Epithelial cell of proximal tubule (primary cell): Measurements from ENCODE around the gene PARD3B. TPM values are rescaled to one million over a fixed set of nuclear protein-coding genes. Genes with fewer than 3 reads are reported as not detected.

Experiments used
- DNase-seq: peaks from one replicate; pipeline ENCODE4 v3.0.0-alpha.2; 2011; ENCODE audit warnings: low read depth
- H3K4me3 ChIP-seq: 2 replicates; pipeline ENCODE4 v1.5.1; 2011; ENCODE audit warnings: low read depth, mild to moderate bottlenecking, low read length
- total RNA-seq: library from RNA; depleted of rRNA; stranded (reverse); fragments of >200 nt; gene quantifications from 2 replicates; pipeline ENCODE4 v1.2.3, GENCODE V29; 2015
- TF ChIP-seq, protein P1 (sequence below): conservative IDR thresholded peaks from 2 replicates; pipeline ENCODE4 v1.5.1; 2012; ENCODE audit warnings: low read depth, mild to moderate bottlenecking, low read length

The PARD3B gene
- total RNA-seq, 1 donor from 2014 or later = 3.6 TPM

DNA sequence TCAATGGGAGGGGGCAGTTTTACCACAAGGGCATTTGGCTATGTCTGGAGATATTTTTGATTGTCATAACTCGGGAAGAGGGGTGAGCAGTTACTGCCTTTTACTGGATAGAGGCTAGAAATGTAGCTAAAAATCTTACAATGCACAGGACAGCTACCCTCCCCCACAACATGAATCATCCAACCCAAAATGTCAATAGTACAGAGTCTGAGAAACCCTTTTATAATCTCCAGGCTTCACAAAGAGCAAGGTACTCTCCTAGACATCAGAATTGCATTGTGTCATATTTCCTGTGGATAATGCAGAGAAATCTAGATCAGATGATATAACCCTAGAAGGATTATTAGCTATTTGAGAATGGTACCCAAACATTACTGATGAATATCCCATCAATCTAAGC is 859.9 kb downstream of the PARD3B start:
- DNase-seq = no peak
- TF ChIP-seq, protein P1, sequence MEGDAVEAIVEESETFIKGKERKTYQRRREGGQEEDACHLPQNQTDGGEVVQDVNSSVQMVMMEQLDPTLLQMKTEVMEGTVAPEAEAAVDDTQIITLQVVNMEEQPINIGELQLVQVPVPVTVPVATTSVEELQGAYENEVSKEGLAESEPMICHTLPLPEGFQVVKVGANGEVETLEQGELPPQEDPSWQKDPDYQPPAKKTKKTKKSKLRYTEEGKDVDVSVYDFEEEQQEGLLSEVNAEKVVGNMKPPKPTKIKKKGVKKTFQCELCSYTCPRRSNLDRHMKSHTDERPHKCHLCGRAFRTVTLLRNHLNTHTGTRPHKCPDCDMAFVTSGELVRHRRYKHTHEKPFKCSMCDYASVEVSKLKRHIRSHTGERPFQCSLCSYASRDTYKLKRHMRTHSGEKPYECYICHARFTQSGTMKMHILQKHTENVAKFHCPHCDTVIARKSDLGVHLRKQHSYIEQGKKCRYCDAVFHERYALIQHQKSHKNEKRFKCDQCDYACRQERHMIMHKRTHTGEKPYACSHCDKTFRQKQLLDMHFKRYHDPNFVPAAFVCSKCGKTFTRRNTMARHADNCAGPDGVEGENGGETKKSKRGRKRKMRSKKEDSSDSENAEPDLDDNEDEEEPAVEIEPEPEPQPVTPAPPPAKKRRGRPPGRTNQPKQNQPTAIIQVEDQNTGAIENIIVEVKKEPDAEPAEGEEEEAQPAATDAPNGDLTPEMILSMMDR = no peak
- no peak overlapping the region for H3K4me3 ChIP-seq

DNA sequence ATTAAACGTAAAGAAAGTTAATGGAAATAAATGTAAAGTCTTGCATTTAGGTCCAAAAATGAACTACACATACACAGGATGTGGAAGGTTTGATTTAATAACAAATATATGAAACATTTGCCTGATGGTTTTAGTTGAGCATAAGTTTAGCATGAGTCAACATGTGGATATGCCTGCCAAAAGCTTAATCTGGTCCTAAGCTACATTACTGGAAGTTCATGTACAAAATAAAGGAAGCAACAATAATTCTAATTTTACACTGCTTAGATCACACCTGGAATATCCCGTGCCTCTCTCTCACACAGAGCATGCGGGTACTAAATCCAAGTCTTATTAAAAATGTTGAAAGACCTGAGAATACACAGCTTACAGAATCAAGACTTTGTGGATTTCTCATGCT is 860.5 kb downstream of the PARD3B start:
- TF ChIP-seq, protein P1 = no peak
- no peak for DNase-seq
- H3K4me3 ChIP-seq = no peak overlapping the region

DNA sequence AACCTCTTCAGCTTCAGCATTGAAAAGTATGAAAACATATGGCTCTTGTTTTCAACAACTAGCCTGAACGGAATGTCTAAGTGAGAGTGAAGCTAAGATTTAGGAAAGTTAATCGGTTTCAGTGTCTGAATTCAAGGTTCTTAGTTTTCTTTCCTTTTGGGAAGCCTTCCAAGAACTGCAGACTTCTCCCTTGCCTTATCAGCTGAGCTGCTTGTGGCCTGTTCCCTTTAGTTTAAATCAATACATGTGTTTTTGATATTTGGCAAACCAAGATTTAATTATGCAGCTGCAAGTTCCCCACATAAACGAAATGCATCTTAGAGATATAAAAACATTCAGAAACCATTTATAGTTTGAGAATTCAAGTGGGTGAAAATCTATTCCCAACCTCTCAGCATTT is 862.7 kb downstream of the PARD3B start:
- no peak overlapping the region for H3K4me3 ChIP-seq
- TF ChIP-seq, protein P1 = no peak
- DNase-seq = no peak

DNA sequence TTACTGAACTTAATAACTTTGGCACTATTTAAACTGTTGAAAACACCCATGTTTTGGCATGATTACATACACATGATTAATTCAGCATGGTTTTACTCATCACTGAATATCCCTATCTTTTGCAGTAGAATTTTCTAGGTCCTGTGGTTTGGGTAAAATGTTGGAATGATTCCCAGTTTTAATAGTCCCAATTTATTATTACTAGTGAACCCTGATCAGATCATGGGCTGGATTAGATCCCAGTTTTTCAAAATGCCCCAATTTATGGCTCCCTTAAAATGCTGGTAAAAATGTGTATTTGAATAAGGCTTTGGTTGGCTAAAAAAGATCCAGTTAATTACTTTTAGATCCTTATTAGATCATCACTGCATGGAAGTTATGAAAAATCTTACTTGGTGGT is 863.4 kb downstream of the PARD3B start:
- TF ChIP-seq, protein P1 = no peak
- no peak for DNase-seq
- no peak overlapping the region for H3K4me3 ChIP-seq

DNA sequence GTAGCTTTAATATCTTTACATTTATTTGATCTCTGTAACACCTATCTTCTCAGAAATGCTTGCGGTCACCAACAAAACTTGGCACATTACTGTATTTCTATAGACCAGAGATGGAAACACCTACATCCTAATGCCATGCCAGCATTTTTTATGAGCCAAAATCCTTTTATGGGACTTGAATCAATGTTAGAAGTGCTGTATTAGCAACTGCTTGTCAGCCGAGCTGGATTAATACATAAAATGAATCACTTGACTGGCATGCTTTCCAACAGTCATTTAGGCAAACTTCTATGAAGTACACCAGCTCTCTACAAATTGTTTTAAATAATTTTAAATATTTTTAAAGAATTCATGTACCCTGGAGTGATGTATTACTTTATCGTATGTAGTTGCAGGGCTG is 864.1 kb downstream of the PARD3B start:
- TF ChIP-seq, protein P1 = no peak
- DNase-seq = no peak
- no peak overlapping the region for H3K4me3 ChIP-seq

DNA sequence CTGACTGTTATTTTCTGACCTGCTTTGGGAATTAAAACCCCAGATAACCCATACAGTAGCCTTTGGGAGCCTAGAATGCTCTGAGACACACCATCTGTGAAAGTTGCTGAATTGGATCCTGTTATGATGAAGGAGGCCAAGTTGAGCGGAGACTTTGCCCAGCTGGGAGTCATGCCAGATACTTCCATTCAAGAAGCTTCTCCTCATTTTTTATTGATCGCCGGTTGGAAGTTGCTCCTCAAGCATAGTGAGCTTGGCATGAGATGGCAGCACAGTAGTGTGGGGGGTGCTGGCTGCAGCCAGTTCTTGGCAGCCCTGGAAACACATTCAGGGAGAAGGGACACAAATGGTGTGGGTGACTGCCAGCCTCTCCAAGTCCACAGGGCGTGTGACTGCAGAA is 866.3 kb downstream of the PARD3B start:
- DNase-seq = no peak
- no peak overlapping the region for H3K4me3 ChIP-seq
- TF ChIP-seq, protein P1 = no peak

DNA sequence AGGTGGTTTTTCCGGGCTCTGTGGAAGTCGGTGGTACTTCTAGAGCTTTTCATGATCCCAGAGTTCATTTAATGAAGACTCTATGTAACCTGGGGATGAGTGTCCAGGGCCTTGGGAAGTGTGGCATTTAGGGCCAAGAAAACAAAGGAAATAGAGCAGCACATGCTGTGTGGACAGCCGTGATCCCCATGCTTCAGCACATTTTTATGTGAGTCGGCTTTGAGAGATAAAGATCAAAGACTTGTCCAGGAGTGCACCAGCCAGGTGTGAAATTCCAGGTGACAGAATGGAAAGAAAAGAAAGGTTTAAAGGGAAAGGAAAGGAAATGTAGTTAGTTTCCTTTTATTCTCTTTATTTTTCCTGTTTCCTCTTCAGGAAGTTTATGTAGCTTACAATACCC is 879.1 kb downstream of the PARD3B start:
- H3K4me3 ChIP-seq = no peak overlapping the region
- TF ChIP-seq, protein P1 = no peak
- DNase-seq = no peak
